Measurements from ENCODE around the gene ADAMTS8.

The ADAMTS8 gene
- 0 to 0.54 (median 0) reads per million in 9 experiments for total RNA-seq

GRCh38 chr11:130428316-130429119, at the start of gene ADAMTS8:
Gene ADAMTS8, minus strand, starts transcription at chr11:130428609. Its CDS starts 323 bp downstream, at chr11:130428286.
- H3K27me3 Mint-ChIP-seq = peaks cover 73 to 76% of the 10 kb centered on the region in 2 donors
- peak; percentile 46 for ATAC-seq (replicated peaks)
- DNase-seq = no peak

GRCh38 chr11:130477586-130478203, 49.3 kb upstream of the ADAMTS8 start:
- no peak for DNase-seq
- no peak overlapping the region for H3K4me3 Mint-ChIP-seq
- H3K27ac Mint-ChIP-seq = no peak overlapping the region
- no peaks in the 10 kb centered on the region for H3K36me3 Mint-ChIP-seq (ENCODE audit: insufficient read depth)
- no peak for ATAC-seq (replicated peaks)
- H3K27me3 Mint-ChIP-seq = peaks cover 11 to 14% of the 10 kb centered on the region in 2 donors
- no peaks in the 10 kb centered on the region for H3K9me3 Mint-ChIP-seq
- no peaks in the 10 kb centered on the region for H3K4me1 Mint-ChIP-seq (ENCODE audit: low read depth in 2 of 2)

More at GRCh38 chr11:130428316-130429119, at the start of gene ADAMTS8:
- no peak within 1 kb of the TSS for H3K27ac Mint-ChIP-seq
- H3K9me3 Mint-ChIP-seq = no peaks in the 10 kb centered on the region
- peak within 1 kb of the TSS; percentile 75 to 84 for H3K4me3 Mint-ChIP-seq
- H3K4me1 Mint-ChIP-seq (ENCODE audit: low read depth in 2 of 2) = peaks cover 14 to 15% of the 10 kb centered on the region in 2 donors
- H3K36me3 Mint-ChIP-seq (ENCODE audit: insufficient read depth) = no peaks in the 10 kb centered on the region

GRCh38 chr11:130476922-130477491, 48.6 kb upstream of the ADAMTS8 start:
- H3K4me1 Mint-ChIP-seq (ENCODE audit: low read depth in 2 of 2) = no peaks in the 10 kb centered on the region
- no peaks in the 10 kb centered on the region for H3K36me3 Mint-ChIP-seq (ENCODE audit: insufficient read depth)
- no peak for ATAC-seq (replicated peaks)
- no peak overlapping the region for H3K4me3 Mint-ChIP-seq
- no peak overlapping the region for H3K27ac Mint-ChIP-seq
- H3K9me3 Mint-ChIP-seq = no peaks in the 10 kb centered on the region
- no peak for DNase-seq
- H3K27me3 Mint-ChIP-seq = peaks cover 9 to 10% of the 10 kb centered on the region in 2 donors

GRCh38 chr11:130476200-130476921, 48.0 kb upstream of the ADAMTS8 start:
- peaks cover 9 to 10% of the 10 kb centered on the region in 2 donors for H3K27me3 Mint-ChIP-seq
- no peak overlapping the region for H3K4me3 Mint-ChIP-seq
- no peaks in the 10 kb centered on the region for H3K4me1 Mint-ChIP-seq (ENCODE audit: low read depth in 2 of 2)
- H3K27ac Mint-ChIP-seq = no peak overlapping the region
- no peaks in the 10 kb centered on the region for H3K9me3 Mint-ChIP-seq
- no peaks in the 10 kb centered on the region for H3K36me3 Mint-ChIP-seq (ENCODE audit: insufficient read depth)
- ATAC-seq (replicated peaks) (no peak), DNase-seq (no peak)

- H3K4me3 Mint-ChIP-seq = no peak overlapping the region
- H3K27me3 Mint-ChIP-seq = peaks cover 9 to 10% of the 10 kb centered on the region in 2 donors
- no peaks in the 10 kb centered on the region for H3K4me1 Mint-ChIP-seq (ENCODE audit: low read depth in 2 of 2)
- ATAC-seq (replicated peaks) (no peak), DNase-seq (no peak)
- no peaks in the 10 kb centered on the region for H3K36me3 Mint-ChIP-seq (ENCODE audit: insufficient read depth)
- no peak overlapping the region for H3K27ac Mint-ChIP-seq
- no peaks in the 10 kb centered on the region for H3K9me3 Mint-ChIP-seq
These were observed 47.1 kb upstream of the ADAMTS8 start for GRCh38 chr11:130475426-130476053.

GRCh38 chr11:130474637-130475400, 46.4 kb upstream of the ADAMTS8 start:
- Mint-ChIP-seq H3K27me3 (peaks cover 9 to 10% of the 10 kb centered on the region in 2 donors), H3K4me3 (no peak overlapping the region), H3K9me3 (no peaks in the 10 kb centered on the region), H3K27ac (no peak overlapping the region), H3K36me3 (ENCODE audit: insufficient read depth) (no peaks in the 10 kb centered on the region), H3K4me1 (ENCODE audit: low read depth in 2 of 2) (no peaks in the 10 kb centered on the region)
- no peak for DNase-seq
- no peak for ATAC-seq (replicated peaks)

- Mint-ChIP-seq H3K36me3 (ENCODE audit: insufficient read depth) (no peaks in the 10 kb centered on the region), H3K27ac (no peak overlapping the region)
- no peak for ATAC-seq (replicated peaks)
These were observed 45.5 kb upstream of the ADAMTS8 start for GRCh38 chr11:130473795-130474377.

GRCh38 chr11:130473056-130473794, 44.8 kb upstream of the ADAMTS8 start:
- no peaks in the 10 kb centered on the region for H3K9me3 Mint-ChIP-seq
- ATAC-seq (replicated peaks) = no peak
- no peak overlapping the region for H3K4me3 Mint-ChIP-seq
- H3K27ac Mint-ChIP-seq = no peak overlapping the region
- no peaks in the 10 kb centered on the region for H3K36me3 Mint-ChIP-seq (ENCODE audit: insufficient read depth)
- DNase-seq = no peak
- H3K4me1 Mint-ChIP-seq (ENCODE audit: low read depth in 2 of 2) = no peaks in the 10 kb centered on the region
- H3K27me3 Mint-ChIP-seq = peaks cover 9 to 10% of the 10 kb centered on the region in 2 donors

More at GRCh38 chr11:130473795-130474377, 45.5 kb upstream of the ADAMTS8 start:
- no peak overlapping the region for H3K4me3 Mint-ChIP-seq
- H3K27me3 Mint-ChIP-seq = peaks cover 9 to 10% of the 10 kb centered on the region in 2 donors
- no peaks in the 10 kb centered on the region for H3K4me1 Mint-ChIP-seq (ENCODE audit: low read depth in 2 of 2)
- no peaks in the 10 kb centered on the region for H3K9me3 Mint-ChIP-seq
- DNase-seq = no peak

- DNase-seq (no peak), ATAC-seq (replicated peaks) (no peak)
- Mint-ChIP-seq H3K27me3 (peaks cover 9 to 10% of the 10 kb centered on the region in 2 donors), H3K4me3 (no peak overlapping the region), H3K4me1 (ENCODE audit: low read depth in 2 of 2) (no peaks in the 10 kb centered on the region), H3K27ac (no peak overlapping the region), H3K9me3 (no peaks in the 10 kb centered on the region), H3K36me3 (ENCODE audit: insufficient read depth) (no peaks in the 10 kb centered on the region)
These were observed 44.1 kb upstream of the ADAMTS8 start for GRCh38 chr11:130472434-130472961.

GRCh38 chr11:130471731-130472433, 43.5 kb upstream of the ADAMTS8 start:
- Mint-ChIP-seq H3K27me3 (peaks cover 6 to 8% of the 10 kb centered on the region in 2 donors), H3K9me3 (no peaks in the 10 kb centered on the region), H3K4me1 (ENCODE audit: low read depth in 2 of 2) (no peaks in the 10 kb centered on the region), H3K36me3 (ENCODE audit: insufficient read depth) (no peaks in the 10 kb centered on the region), H3K27ac (no peak overlapping the region), H3K4me3 (no peak overlapping the region)
- ATAC-seq (replicated peaks) (no peak), DNase-seq (no peak)

Measured in effector memory CD8-positive, alpha-beta T cell (primary cell).